Esophagus squamous epithelium (tissue), 5 donors: Measurements from ENCODE around the gene FMO5. TPM values are rescaled to one million over a fixed set of nuclear protein-coding genes. Genes with fewer than 3 reads are reported as not detected.

ENCODE experiments used
- DNase-seq: peaks from one replicate; lab custom pipeline; 2025; lab: John Stamatoyannopoulos, UW
- H3K27ac ChIP-seq, 4 donors: fragments of 200-600 bp; sonication (generic); one replicate each; pipeline ENCODE4 v1.5.1; 2016 to 2019; ENCODE audit warnings: mild to moderate bottlenecking in 1 of 4
- H3K27me3 ChIP-seq, 4 donors: fragments of 200-600 bp; sonication (generic); 1 replicate in 3 of 4; 2 replicates in 1 of 4; pipeline versions ENCODE4 v1.5.1 to v1.6.0; 2017 to 2021; ENCODE audit warnings: antibody characterized with exemption in 1 of 4
- H3K36me3 ChIP-seq, 3 donors: fragments of 200-600 bp; sonication (generic); one replicate each; pipeline ENCODE4 v1.5.1; 2016 to 2019
- H3K4me1 ChIP-seq, 3 donors: fragments of 200-600 bp; sonication (generic); one replicate each; pipeline ENCODE4 v1.5.1; 2017 to 2019
- H3K4me3 ChIP-seq, 4 donors: fragments of 200-600 bp; sonication (generic); 1 replicate in 3 of 4; 2 replicates in 1 of 4; pipeline ENCODE4 v1.5.1; 2016 to 2019; ENCODE audit warnings: mild to moderate bottlenecking in 2 of 4, moderate library complexity in 1 of 4
- H3K9me3 ChIP-seq, 3 donors: fragments of 200-600 bp; sonication (generic); one replicate each; pipeline ENCODE4 v1.5.1; 2016 to 2019
- POLR2A ChIP-seq, 4 donors: fragments of 450-650 bp; IDR thresholded peaks; one replicate each; pipeline ENCODE4 v1.6.1; 2017; ENCODE audit warnings: antibody characterized with exemption in 4 of 4, mild to moderate bottlenecking in 4 of 4, moderate library complexity in 3 of 4
- WGBS, 2 donors: methylation state at CpG; one replicate each; pipeline ENCODE4 v1.1.5; 2018; 5-methylcytosine and 5-hydroxymethylcytosine counted together
- intact Hi-C: fragments of 100-400 bp; cut with DNase I; formaldehyde crosslinking; loops from one replicate; pipeline ENCODE4 v1.15.0; 2022
- total RNA-seq, 4 donors: library from RNA; depleted of rRNA; stranded (reverse); fragments of >200 nt; gene quantifications; one replicate each; pipeline ENCODE4 v1.1.0, GENCODE V29; 2016
- TF ChIP-seq, protein P1 (sequence below), 6 experiments: fragments of 450-650 bp in 4 of 6; fragments of 200-600 bp in 2 of 6; sonication (generic) in 2 of 6; IDR thresholded peaks; one replicate each; pipeline ENCODE4 v1.5.1; 2016 to 2019; ENCODE audit warnings: antibody characterized with exemption in 6 of 6, mild to moderate bottlenecking in 4 of 6, moderate library complexity in 4 of 6
- donor health status: DM: yes; HTN: yes; CAD: no.

FMO5 gene
- total RNA-seq, 4 donors from 2014 or later = 0.38 to 2.3 (median 0.77) TPM

DNA sequence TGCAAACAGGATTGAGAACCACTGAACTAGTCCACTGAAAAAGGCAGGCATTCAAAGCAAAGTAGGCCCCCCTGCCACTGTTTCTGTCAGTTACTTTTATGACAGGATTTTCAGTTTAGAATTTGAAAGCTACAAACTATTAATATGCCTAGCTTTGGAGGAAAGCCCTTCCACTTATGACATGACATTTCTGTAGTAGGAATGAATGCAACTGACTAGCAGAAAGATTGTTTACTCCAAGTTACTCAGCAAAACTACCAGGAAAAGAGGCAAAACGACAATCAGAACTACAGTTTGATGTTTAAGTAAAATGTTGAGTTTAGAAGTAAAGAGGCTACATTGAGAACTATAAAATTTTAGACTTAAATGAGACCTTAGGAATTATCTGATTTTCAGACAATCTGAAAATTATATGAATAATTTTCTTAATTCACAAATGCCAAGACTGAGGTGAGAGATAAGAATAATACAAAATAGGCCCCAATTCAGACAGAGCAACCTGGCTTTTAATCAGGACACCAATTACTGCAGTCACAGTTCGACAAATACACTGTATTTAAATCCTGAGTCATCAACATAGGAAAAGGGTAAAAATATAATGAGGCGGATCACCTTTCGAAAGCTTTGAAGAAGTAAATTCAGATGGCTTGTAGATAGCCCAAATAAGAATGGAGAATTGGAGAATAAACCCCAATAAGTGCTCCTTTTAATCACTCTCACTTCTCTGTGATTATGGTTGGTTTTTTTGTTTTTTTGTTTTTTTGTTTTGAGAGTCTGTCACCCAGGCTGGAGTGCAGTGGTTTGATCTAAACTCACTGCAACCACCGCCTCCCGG, 55.1 kb downstream of the FMO5 start:
- H3K9me3 ChIP-seq = no peaks in the 10 kb centered on the region
- H3K36me3 ChIP-seq = peaks cover 0 to 18% (median 0%) of the 10 kb centered on the region in 3 donors
- DNase-seq = no peak
- peak overlapping the region in 3 of 4 donors; percentile 91 to 96 (median 95) for H3K27ac ChIP-seq
- WGBS, 2 donors = 33 to 45% methylated on average over 6 of the region's 6 CpGs
- intact Hi-C loops = loop anchor here (5.0 kb wide), 1 partner anchor 72 kb away; the partner anchor contains the start of gene CHD1L
- TF ChIP-seq POLR2A (IDR thresholded peaks at IDR 0.05) = no peak
- TF ChIP-seq, protein P1, sequence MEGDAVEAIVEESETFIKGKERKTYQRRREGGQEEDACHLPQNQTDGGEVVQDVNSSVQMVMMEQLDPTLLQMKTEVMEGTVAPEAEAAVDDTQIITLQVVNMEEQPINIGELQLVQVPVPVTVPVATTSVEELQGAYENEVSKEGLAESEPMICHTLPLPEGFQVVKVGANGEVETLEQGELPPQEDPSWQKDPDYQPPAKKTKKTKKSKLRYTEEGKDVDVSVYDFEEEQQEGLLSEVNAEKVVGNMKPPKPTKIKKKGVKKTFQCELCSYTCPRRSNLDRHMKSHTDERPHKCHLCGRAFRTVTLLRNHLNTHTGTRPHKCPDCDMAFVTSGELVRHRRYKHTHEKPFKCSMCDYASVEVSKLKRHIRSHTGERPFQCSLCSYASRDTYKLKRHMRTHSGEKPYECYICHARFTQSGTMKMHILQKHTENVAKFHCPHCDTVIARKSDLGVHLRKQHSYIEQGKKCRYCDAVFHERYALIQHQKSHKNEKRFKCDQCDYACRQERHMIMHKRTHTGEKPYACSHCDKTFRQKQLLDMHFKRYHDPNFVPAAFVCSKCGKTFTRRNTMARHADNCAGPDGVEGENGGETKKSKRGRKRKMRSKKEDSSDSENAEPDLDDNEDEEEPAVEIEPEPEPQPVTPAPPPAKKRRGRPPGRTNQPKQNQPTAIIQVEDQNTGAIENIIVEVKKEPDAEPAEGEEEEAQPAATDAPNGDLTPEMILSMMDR (IDR thresholded peaks at IDR 0.05) = no peak
- peak overlapping the region in 2 of 4 donors; percentile 88 to 91 for H3K4me3 ChIP-seq
- H3K4me1 ChIP-seq = peaks cover 3 to 72% (median 36%) of the 10 kb centered on the region in 3 donors
- H3K27me3 ChIP-seq = no peaks in the 10 kb centered on the region

DNA sequence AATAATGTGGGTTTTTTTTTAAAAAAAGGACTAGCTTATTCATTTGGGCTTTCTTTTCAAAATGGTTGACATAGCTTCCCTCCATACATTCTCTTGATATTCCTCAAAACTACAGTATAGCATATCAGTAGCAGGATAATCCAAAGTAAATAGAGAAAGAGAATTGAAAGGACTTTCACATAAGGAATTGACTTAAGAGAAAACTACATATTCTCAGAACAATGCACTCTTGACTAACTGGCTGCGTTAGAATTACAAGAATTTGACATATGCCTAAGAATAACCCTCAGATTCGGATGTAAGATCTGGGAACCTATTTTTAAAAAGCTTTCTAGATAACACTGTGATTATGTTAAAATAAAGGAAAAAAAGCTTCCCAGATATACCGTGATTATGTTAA, 56.0 kb downstream of the FMO5 start:
- no peak for DNase-seq
- Histone ChIP-seq H3K36me3 (peaks cover 0 to 25% (median 0%) of the 10 kb centered on the region in 3 donors), H3K4me1 (peaks cover 3 to 68% (median 36%) of the 10 kb centered on the region in 3 donors), H3K27me3 (no peaks in the 10 kb centered on the region), H3K4me3 (no peak overlapping the region), H3K9me3 (no peaks in the 10 kb centered on the region), H3K27ac (no peak overlapping the region)
- WGBS, 2 donors = 46 to 49% methylated on average over 3 of the region's 3 CpGs
- intact Hi-C loops = no loop called here
- TF ChIP-seq POLR2A (IDR thresholded peaks at IDR 0.05) = no peak
- TF ChIP-seq, protein P1 (IDR thresholded peaks at IDR 0.05) = no peak

DNA sequence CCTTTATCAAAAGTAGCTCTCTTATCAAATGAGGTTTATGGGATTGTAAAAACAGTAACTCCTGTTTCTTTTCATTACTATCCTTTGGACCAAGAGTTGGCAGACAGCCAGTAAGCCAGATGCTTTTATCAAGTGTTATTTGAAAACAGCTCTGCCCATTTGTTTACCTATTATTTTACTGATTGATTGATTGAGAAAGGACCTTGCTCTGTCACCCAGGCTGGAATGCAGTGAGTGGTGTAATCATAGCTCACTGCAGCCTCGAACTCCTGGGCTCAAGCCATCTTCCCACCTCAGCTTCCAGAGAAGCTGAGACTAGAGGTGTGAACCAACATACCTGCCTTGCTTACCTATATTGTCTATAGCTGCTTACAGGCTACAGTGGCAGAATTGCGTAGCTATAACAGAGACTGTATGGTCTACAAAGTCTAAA, 56.5 kb downstream of the FMO5 start:
- Histone ChIP-seq H3K27me3 (no peaks in the 10 kb centered on the region), H3K27ac (no peak overlapping the region), H3K9me3 (no peaks in the 10 kb centered on the region), H3K36me3 (peaks cover 0 to 31% (median 0%) of the 10 kb centered on the region in 3 donors), H3K4me1 (peaks cover 3 to 63% (median 33%) of the 10 kb centered on the region in 3 donors), H3K4me3 (no peak overlapping the region)
- DNase-seq = no peak
- WGBS, 2 donors = 56 to 67% methylated on average over 2 of the region's 2 CpGs
- no peak for TF ChIP-seq POLR2A (IDR thresholded peaks at IDR 0.05)
- TF ChIP-seq, protein P1 (IDR thresholded peaks at IDR 0.05) = no peak
- intact Hi-C loops = no loop called here

DNA sequence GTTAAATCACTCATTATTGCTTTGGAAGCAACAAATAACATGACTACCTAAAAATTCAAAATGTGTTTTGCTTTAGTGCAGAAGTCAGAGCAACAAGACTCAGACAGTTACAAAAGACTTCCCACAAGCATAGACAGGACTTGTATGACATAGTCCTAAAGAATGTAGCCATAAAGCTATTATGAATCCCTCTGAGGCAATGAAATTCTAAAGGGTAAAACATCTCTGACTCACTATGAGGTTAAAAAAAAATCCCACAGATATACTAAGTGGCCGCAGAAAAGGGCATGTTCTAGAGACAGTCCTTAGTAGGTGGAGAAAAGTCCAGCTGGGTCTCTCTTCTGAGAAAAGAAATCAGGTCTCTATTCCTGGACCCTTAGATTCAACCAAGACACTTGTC, 57.8 kb downstream of the FMO5 start:
- Histone ChIP-seq H3K9me3 (no peaks in the 10 kb centered on the region), H3K27ac (peak overlapping the region; percentile 52 to 69 (median 61)), H3K4me3 (no peak overlapping the region), H3K36me3 (peaks cover 0 to 42% (median 0%) of the 10 kb centered on the region in 3 donors), H3K4me1 (peaks cover 3 to 56% (median 29%) of the 10 kb centered on the region in 3 donors), H3K27me3 (no peaks in the 10 kb centered on the region)
- WGBS, 2 donors = 22 to 31% methylated on average over 1 of the region's 1 CpG
- DNase-seq = no peak
- no peak for TF ChIP-seq POLR2A (IDR thresholded peaks at IDR 0.05)
- TF ChIP-seq, protein P1 (IDR thresholded peaks at IDR 0.05) = no peak
- intact Hi-C loops = no loop called here

DNA sequence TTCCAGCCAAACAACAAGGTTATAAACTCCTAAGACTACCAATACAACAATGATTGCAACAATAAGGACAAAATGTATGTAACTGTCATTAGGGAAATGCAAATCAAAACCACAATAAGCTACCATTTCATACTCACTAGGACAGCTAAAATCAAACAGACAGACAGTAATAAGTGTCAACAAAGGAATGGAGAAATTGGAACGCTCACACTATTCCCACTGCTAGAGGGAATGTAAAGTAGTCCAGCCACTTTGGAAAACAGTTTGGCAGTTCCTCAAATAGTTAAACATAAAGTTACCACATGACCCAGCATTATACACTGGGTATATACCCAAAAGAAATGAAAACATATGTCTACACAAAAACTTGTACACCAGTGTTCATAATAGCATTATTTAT, 62.1 kb downstream of the FMO5 start:
- no peaks in the 10 kb centered on the region for H3K27me3 ChIP-seq
- intact Hi-C loops = no loop called here
- H3K4me1 ChIP-seq = peaks cover 3 to 19% (median 12%) of the 10 kb centered on the region in 3 donors
- TF ChIP-seq, protein P1 (IDR thresholded peaks at IDR 0.05) = no peak
- peaks cover 0 to 85% (median 18%) of the 10 kb centered on the region in 3 donors for H3K36me3 ChIP-seq
- H3K9me3 ChIP-seq = no peaks in the 10 kb centered on the region
- H3K4me3 ChIP-seq = no peak overlapping the region
- 80 to 91% methylated on average over 1 of the region's 1 CpG for WGBS, 2 donors
- H3K27ac ChIP-seq = no peak overlapping the region
- DNase-seq = no peak
